Daoy (cell line): ENCODE results near the gene TRPV2. TPM values are rescaled to one million over a fixed set of nuclear protein-coding genes. Genes with fewer than 3 reads are reported as not detected.
"Not testable (repeated sequence)": the region's sequence is repeated elsewhere in the genome, so short reads cannot be mapped to it uniquely, and the experiment has no call there.

ENCODE experiments used
- DNase-seq: peaks from one replicate; pipeline ENCODE4 v3.0.0-alpha.2; 2015; ENCODE audit warnings: low read depth
- total RNA-seq: library from RNA; depleted of rRNA; stranded (reverse); fragments of >200 nt; shearing (Covaris generic); gene quantifications from 2 replicates; pipeline ENCODE4 v1.2.3, GENCODE V29; 2014

Gene TRPV2
- total RNA-seq, 1 experiment from 2014 or later = 0.06 TPM

- DNase-seq = no peak
These were observed 22.8 kb downstream of the TRPV2 start for GRCh38 chr17:16438173-16438556.

- peak; percentile 100 for DNase-seq
These were observed 23.4 kb downstream of the TRPV2 start for GRCh38 chr17:16438557-16439302.

- no peak for DNase-seq
These were observed 24.0 kb downstream of the TRPV2 start for GRCh38 chr17:16439303-16439791.

- no peak for DNase-seq
These were observed 24.5 kb downstream of the TRPV2 start for GRCh38 chr17:16439811-16440351.

GRCh38 chr17:16440354-16440753 is 25.0 kb downstream of the TRPV2 start:
- not testable (repeated sequence) for DNase-seq

- DNase-seq = no peak
These were observed 25.7 kb downstream of the TRPV2 start for GRCh38 chr17:16440901-16441629.

- no peak for DNase-seq
These were observed 26.8 kb downstream of the TRPV2 start for GRCh38 chr17:16442141-16442540.

GRCh38 chr17:16442594-16443510 is 27.5 kb downstream of the TRPV2 start:
- no peak for DNase-seq

GRCh38 chr17:16443511-16444257 is 28.3 kb downstream of the TRPV2 start:
- peak; percentile 46 for DNase-seq

- DNase-seq = peak; percentile 55
These were observed 29.0 kb downstream of the TRPV2 start for GRCh38 chr17:16444258-16444886.

GRCh38 chr17:16446338-16446983 is 31.1 kb downstream of the TRPV2 start:
- DNase-seq = peak; percentile 38

- DNase-seq = no peak
These were observed 32.3 kb downstream of the TRPV2 start for GRCh38 chr17:16447676-16448075.

GRCh38 chr17:16448490-16448889 is 33.1 kb downstream of the TRPV2 start:
- DNase-seq = no peak

GRCh38 chr17:16449121-16449570 is 33.8 kb downstream of the TRPV2 start:
- DNase-seq = no peak

GRCh38 chr17:16450028-16450427 is 34.7 kb downstream of the TRPV2 start:
- no peak for DNase-seq

- DNase-seq = not testable (repeated sequence)
These were observed 36.9 kb downstream of the TRPV2 start for GRCh38 chr17:16452268-16452667.

GRCh38 chr17:16453493-16453851 is 38.1 kb downstream of the TRPV2 start:
- no peak for DNase-seq

GRCh38 chr17:16455997-16456741 is 40.8 kb downstream of the TRPV2 start:
- no peak for DNase-seq

GRCh38 chr17:16456742-16457316 is 41.5 kb downstream of the TRPV2 start:
- DNase-seq = no peak
